Fibroblast of lung (primary cell): ENCODE measurements around the gene HSF5. TPM values are rescaled to one million over a fixed set of nuclear protein-coding genes. Genes with fewer than 3 reads are reported as not detected.
A peak's percentile ranks its signal among the peaks of the same experiment; 100 is the strongest.

ENCODE experiments used
- DNase-seq, 2 donors: peaks; one replicate each; pipeline versions ENCODE4 v3.0.0 to v3.0.0-alpha.2; 2010; ENCODE audit warnings: low read depth in 2 of 2
- H2AFZ ChIP-seq: 2 replicates; pipeline ENCODE4 v1.5.1; 2012; ENCODE audit warnings: low read length, control low read depth, inconsistent platforms
- H3K27ac ChIP-seq: 2 replicates; pipeline ENCODE4 v1.5.1; 2011; ENCODE audit warnings: low read length, control low read depth; ENCODE audit not compliant: insufficient read depth
- H3K27me3 ChIP-seq: 2 replicates; pipeline ENCODE4 v1.5.1; 2011; ENCODE audit warnings: mild to moderate bottlenecking, low read length; ENCODE audit not compliant: control insufficient read depth, insufficient read depth
- H3K36me3 ChIP-seq: 2 replicates; pipeline ENCODE4 v1.5.1; 2011; ENCODE audit warnings: low read length; ENCODE audit not compliant: control insufficient read depth, insufficient read depth
- H3K4me1 ChIP-seq: 2 replicates; pipeline ENCODE4 v1.5.1; 2011; ENCODE audit warnings: low read length; ENCODE audit not compliant: control insufficient read depth, insufficient read depth; ENCODE audit errors: extremely low read depth
- H3K4me2 ChIP-seq: 2 replicates; pipeline ENCODE4 v1.5.1; 2011; ENCODE audit warnings: low read length, control low read depth; ENCODE audit not compliant: insufficient read depth; ENCODE audit errors: extremely low read depth
- H3K4me3 ChIP-seq, 4 experiments: fragments of 200-600 bp in 1 of 4; sonication (generic) in 1 of 4; replicated peaks in 1 of 4; 2 replicates each; pipeline ENCODE4 v1.5.1; 2011 to 2016; ENCODE audit warnings: low read length in 4 of 4, low read depth in 3 of 4, mild to moderate bottlenecking in 3 of 4, control low read depth in 2 of 4, inconsistent platforms in 1 of 4, mixed read lengths in 1 of 4; ENCODE audit not compliant: insufficient read depth in 1 of 4; ENCODE audit errors: control extremely low read depth in 1 of 4
- H3K79me2 ChIP-seq: 2 replicates; pipeline ENCODE4 v1.5.1; 2012; ENCODE audit warnings: mild to moderate bottlenecking, low read length, inconsistent platforms; ENCODE audit not compliant: control insufficient read depth, insufficient read depth
- H3K9ac ChIP-seq: 2 replicates; pipeline ENCODE4 v1.5.1; 2011; ENCODE audit warnings: mild to moderate bottlenecking, low read length, control low read depth; ENCODE audit not compliant: insufficient read depth
- H3K9me3 ChIP-seq: 2 replicates; pipeline ENCODE4 v1.5.1; 2012; ENCODE audit warnings: low read depth, low read length; ENCODE audit not compliant: control insufficient read depth, insufficient read depth
- H4K20me1 ChIP-seq: 2 replicates; pipeline ENCODE4 v1.5.1; 2011; ENCODE audit warnings: low read length; ENCODE audit not compliant: control insufficient read depth, insufficient read depth; ENCODE audit errors: extremely low read depth
- CTCF ChIP-seq, 2 donors: IDR thresholded peaks in 1 of 2; conservative IDR thresholded peaks in 1 of 2; 1 replicate in 1 of 2; 2 replicates in 1 of 2; pipeline ENCODE4 v1.5.1; 2011 to 2012; ENCODE audit warnings: low read length in 2 of 2, control low read depth in 1 of 2, inconsistent platforms in 1 of 2, low read depth in 1 of 2, mild to moderate bottlenecking in 1 of 2
- EZH2 ChIP-seq: IDR thresholded peaks from 2 replicates; pipeline ENCODE4 v1.5.1; 2012; ENCODE audit warnings: low read length, control low read depth, mild to moderate bottlenecking; ENCODE audit errors: missing control alignments
- polyA plus RNA-seq, 2 donors: library from polyadenylated mRNA; depleted of rRNA in 1 of 2; stranded (reverse) in 1 of 2; unstranded in 1 of 2; fragments of >200 nt; gene quantifications; 2 replicates each; pipeline ENCODE4 v1.2.1, GENCODE V29; 2011 to 2012; ENCODE audit warnings: missing spikeins in 1 of 2
- total RNA-seq: library from RNA; depleted of rRNA; stranded (reverse); fragments of >200 nt; gene quantifications from 2 replicates; pipeline ENCODE4 v1.2.1, GENCODE V29; 2014

Gene HSF5
- total and polyA plus RNA-seq, 2 donors (not counting 1 experiment from before 2014, with no cell fraction given): under 0.01 TPM; not detected in 1

GRCh38 chr17:58412961-58413586, 75.1 kb downstream of the HSF5 start:
- no peaks in the 10 kb centered on the region for H3K79me2 ChIP-seq
- H3K9ac ChIP-seq: no peak overlapping the region
- no peaks in the 10 kb centered on the region for H3K36me3 ChIP-seq
- H3K27me3 ChIP-seq: no peaks in the 10 kb centered on the region
- DNase-seq: peak in 1 of 2 donors; percentile 37
- H3K4me3 ChIP-seq: no peak overlapping the region
- no peak for TF ChIP-seq EZH2
- no peak for TF ChIP-seq CTCF (conservative IDR thresholded peaks at IDR 0.05 in 1 of 2, IDR thresholded peaks at IDR 0.05 in 1 of 2; ENCODE audit: low read depth in 1 of 2, low read length in 2 of 2)
- no peak overlapping the region for H2AFZ ChIP-seq
- H3K4me1 ChIP-seq: no peaks in the 10 kb centered on the region
- no peaks in the 10 kb centered on the region for H3K9me3 ChIP-seq
- no peaks in the 10 kb centered on the region for H4K20me1 ChIP-seq
- no peak overlapping the region for H3K4me2 ChIP-seq
- H3K27ac ChIP-seq: no peak overlapping the region

GRCh38 chr17:58412064-58412703, 76.0 kb downstream of the HSF5 start:
- Histone ChIP-seq H3K4me2 (no peak overlapping the region), H3K79me2 (no peaks in the 10 kb centered on the region)
- TF ChIP-seq CTCF (conservative IDR thresholded peaks at IDR 0.05 in 1 of 2, IDR thresholded peaks at IDR 0.05 in 1 of 2; ENCODE audit: low read depth in 1 of 2, low read length in 2 of 2): no peak
- TF ChIP-seq EZH2: no peak

GRCh38 chr17:58411408-58411894, 76.8 kb downstream of the HSF5 start:
- H2AFZ ChIP-seq: no peak overlapping the region
- no peaks in the 10 kb centered on the region for H3K36me3 ChIP-seq

More at GRCh38 chr17:58412064-58412703, 76.0 kb downstream of the HSF5 start:
- Histone ChIP-seq H3K27me3 (no peaks in the 10 kb centered on the region), H3K36me3 (no peaks in the 10 kb centered on the region), H3K4me3 (no peak overlapping the region), H3K4me1 (no peaks in the 10 kb centered on the region), H4K20me1 (no peaks in the 10 kb centered on the region), H2AFZ (no peak overlapping the region), H3K9me3 (no peaks in the 10 kb centered on the region), H3K27ac (no peak overlapping the region), H3K9ac (no peak overlapping the region)
- DNase-seq: no peak

More at GRCh38 chr17:58411408-58411894, 76.8 kb downstream of the HSF5 start:
- Histone ChIP-seq H3K4me1 (no peaks in the 10 kb centered on the region), H3K27ac (no peak overlapping the region), H3K79me2 (no peaks in the 10 kb centered on the region), H3K9me3 (no peaks in the 10 kb centered on the region), H3K9ac (no peak overlapping the region), H3K27me3 (no peaks in the 10 kb centered on the region), H3K4me2 (no peak overlapping the region), H4K20me1 (no peaks in the 10 kb centered on the region), H3K4me3 (no peak overlapping the region)
- TF ChIP-seq EZH2: no peak
- TF ChIP-seq CTCF (conservative IDR thresholded peaks at IDR 0.05 in 1 of 2, IDR thresholded peaks at IDR 0.05 in 1 of 2; ENCODE audit: low read depth in 1 of 2, low read length in 2 of 2): no peak
- DNase-seq: no peak
